ENCODE results near the gene RAD51B. TPM values are rescaled to one million over a fixed set of nuclear protein-coding genes. Genes with fewer than 3 reads are reported as not detected.
A peak's percentile ranks its signal among the peaks of the same experiment; 100 is the strongest.

RAD51B gene
- polyA plus RNA-seq, 1 donor (not counting 4 experiments of a cell fraction or from before 2014, with no cell fraction given): 13.3 TPM

GRCh38 chr14:68041876-68042354 lies 222.3 kb downstream of the RAD51B start:
- H4K20me1 ChIP-seq (ENCODE audit: control insufficient read depth, extremely low read depth, insufficient read depth, low read length): no peaks in the 10 kb centered on the region
- dilution Hi-C loops (cut with MboI; ENCODE audit: extremely low pct_ligation_motif_present, low sequenced_read_pairs): no loop called here
- H2AFZ ChIP-seq (ENCODE audit: control insufficient read depth, low read length): no peak overlapping the region
- no peaks in the 10 kb centered on the region for H3K9me1 ChIP-seq (ENCODE audit: control insufficient read depth, extremely low read depth, insufficient read depth, low read length)
- FAIRE-seq (peak; percentile 67), DNase-seq (ENCODE audit: low read depth, low spot score) (no peak)
- no peak overlapping the region for H3K9ac ChIP-seq (ENCODE audit: control insufficient read depth, extremely low read depth, insufficient read depth, low read length)
- peak overlapping the region; percentile 49 for H3K4me2 ChIP-seq (ENCODE audit: control insufficient read depth, extremely low read depth, insufficient read depth, low read depth, low read length)
- H3K27me3 ChIP-seq (ENCODE audit: control insufficient read depth, extremely low read depth, insufficient read depth, low read length): no peaks in the 10 kb centered on the region
- no peaks in the 10 kb centered on the region for H3K9me3 ChIP-seq (ENCODE audit: control insufficient read depth, low read depth, low read length)
- H3K79me2 ChIP-seq (ENCODE audit: control insufficient read depth, insufficient read depth, low read length): no peaks in the 10 kb centered on the region
- H3K4me3 ChIP-seq (ENCODE audit: control insufficient read depth in 2 of 3, extremely low read depth in 1 of 3, insufficient read depth in 2 of 3, low read depth in 1 of 3, low read length in 3 of 3): no peak overlapping the region
- TF ChIP-seq CTCF (optimal IDR thresholded peaks at IDR 0.05 in 1 of 3, IDR thresholded peaks at IDR 0.05 in 1 of 3, conservative IDR thresholded peaks at IDR 0.05 in 1 of 3; ENCODE audit: extremely low read depth in 1 of 3, insufficient read depth in 2 of 3, low read length in 3 of 3) (no peak), EZH2 (IDR thresholded peaks at IDR 0.05; ENCODE audit: low read length) (no peak)
- H3K36me3 ChIP-seq (ENCODE audit: control insufficient read depth in 2 of 2, extremely low read depth in 1 of 2, insufficient read depth in 2 of 2, low read length in 2 of 2): no peaks in the 10 kb centered on the region
- peaks cover 31% of the 10 kb centered on the region for H3K4me1 ChIP-seq (ENCODE audit: control insufficient read depth, extremely low read depth, insufficient read depth, low read length)
- H3K27ac ChIP-seq (ENCODE audit: control insufficient read depth, insufficient read depth, low read length): peak overlapping the region; percentile 62

GRCh38 chr14:68042586-68043210 lies 223.1 kb downstream of the RAD51B start:
- Histone ChIP-seq H2AFZ (ENCODE audit: control insufficient read depth, low read length) (peak overlapping the region; percentile 58), H3K9ac (ENCODE audit: control insufficient read depth, extremely low read depth, insufficient read depth, low read length) (peak overlapping the region; percentile 25), H3K4me3 (ENCODE audit: control insufficient read depth in 2 of 3, extremely low read depth in 1 of 3, insufficient read depth in 2 of 3, low read depth in 1 of 3, low read length in 3 of 3) (no peak overlapping the region), H3K36me3 (ENCODE audit: control insufficient read depth in 2 of 2, extremely low read depth in 1 of 2, insufficient read depth in 2 of 2, low read length in 2 of 2) (no peaks in the 10 kb centered on the region), H3K4me2 (ENCODE audit: control insufficient read depth, extremely low read depth, insufficient read depth, low read depth, low read length) (peak overlapping the region; percentile 49), H3K27ac (ENCODE audit: control insufficient read depth, insufficient read depth, low read length) (peak overlapping the region; percentile 62), H3K4me1 (ENCODE audit: control insufficient read depth, extremely low read depth, insufficient read depth, low read length) (peaks cover 33% of the 10 kb centered on the region), H3K9me3 (ENCODE audit: control insufficient read depth, low read depth, low read length) (no peaks in the 10 kb centered on the region), H3K9me1 (ENCODE audit: control insufficient read depth, extremely low read depth, insufficient read depth, low read length) (no peaks in the 10 kb centered on the region), H3K79me2 (ENCODE audit: control insufficient read depth, insufficient read depth, low read length) (no peaks in the 10 kb centered on the region), H4K20me1 (ENCODE audit: control insufficient read depth, extremely low read depth, insufficient read depth, low read length) (no peaks in the 10 kb centered on the region), H3K27me3 (ENCODE audit: control insufficient read depth, extremely low read depth, insufficient read depth, low read length) (no peaks in the 10 kb centered on the region)
- DNase-seq (ENCODE audit: low read depth, low spot score): peak; percentile 33
- peak; percentile 92 for FAIRE-seq
- TF ChIP-seq EZH2 (IDR thresholded peaks at IDR 0.05; ENCODE audit: low read length): no peak
- TF ChIP-seq CTCF (optimal IDR thresholded peaks at IDR 0.05 in 1 of 3, IDR thresholded peaks at IDR 0.05 in 1 of 3, conservative IDR thresholded peaks at IDR 0.05 in 1 of 3; ENCODE audit: extremely low read depth in 1 of 3, insufficient read depth in 2 of 3, low read length in 3 of 3): no peak
- dilution Hi-C loops (cut with MboI; ENCODE audit: extremely low pct_ligation_motif_present, low sequenced_read_pairs): no loop called here

Data from keratinocyte (primary cell).